Omental fat pad (tissue), 4 donors: Measurements from ENCODE around the gene KPNB1. TPM values are rescaled to one million over a fixed set of nuclear protein-coding genes. Genes with fewer than 3 reads are reported as not detected.

Source experiments
- ATAC-seq: fragments of 150-250 bp; one replicate; pipeline ENCODE4 v1.9.1; 2016; ENCODE audit warnings: mild to moderate bottlenecking, moderate library complexity; ENCODE audit not compliant: low FRiP score
- DNase-seq: peaks from one replicate; pipeline ENCODE4 v3.0.0-alpha.2; 2019; ENCODE audit warnings: low spot score
- total RNA-seq, 4 donors: library from RNA; depleted of rRNA; stranded (reverse); fragments of >200 nt; gene quantifications; one replicate each; pipeline ENCODE4 v1.1.0, GENCODE V29; 2016
- TF ChIP-seq, protein P1 (sequence below), 3 donors: fragments of 450-650 bp; IDR thresholded peaks; one replicate each; pipeline ENCODE4 v1.5.1; 2016 to 2017; ENCODE audit warnings: antibody characterized with exemption in 3 of 3, mild to moderate bottlenecking in 3 of 3, moderate library complexity in 2 of 3

The KPNB1 gene
- total RNA-seq, 4 donors from 2014 or later, result 193 to 335 (median 207) TPM

DNA sequence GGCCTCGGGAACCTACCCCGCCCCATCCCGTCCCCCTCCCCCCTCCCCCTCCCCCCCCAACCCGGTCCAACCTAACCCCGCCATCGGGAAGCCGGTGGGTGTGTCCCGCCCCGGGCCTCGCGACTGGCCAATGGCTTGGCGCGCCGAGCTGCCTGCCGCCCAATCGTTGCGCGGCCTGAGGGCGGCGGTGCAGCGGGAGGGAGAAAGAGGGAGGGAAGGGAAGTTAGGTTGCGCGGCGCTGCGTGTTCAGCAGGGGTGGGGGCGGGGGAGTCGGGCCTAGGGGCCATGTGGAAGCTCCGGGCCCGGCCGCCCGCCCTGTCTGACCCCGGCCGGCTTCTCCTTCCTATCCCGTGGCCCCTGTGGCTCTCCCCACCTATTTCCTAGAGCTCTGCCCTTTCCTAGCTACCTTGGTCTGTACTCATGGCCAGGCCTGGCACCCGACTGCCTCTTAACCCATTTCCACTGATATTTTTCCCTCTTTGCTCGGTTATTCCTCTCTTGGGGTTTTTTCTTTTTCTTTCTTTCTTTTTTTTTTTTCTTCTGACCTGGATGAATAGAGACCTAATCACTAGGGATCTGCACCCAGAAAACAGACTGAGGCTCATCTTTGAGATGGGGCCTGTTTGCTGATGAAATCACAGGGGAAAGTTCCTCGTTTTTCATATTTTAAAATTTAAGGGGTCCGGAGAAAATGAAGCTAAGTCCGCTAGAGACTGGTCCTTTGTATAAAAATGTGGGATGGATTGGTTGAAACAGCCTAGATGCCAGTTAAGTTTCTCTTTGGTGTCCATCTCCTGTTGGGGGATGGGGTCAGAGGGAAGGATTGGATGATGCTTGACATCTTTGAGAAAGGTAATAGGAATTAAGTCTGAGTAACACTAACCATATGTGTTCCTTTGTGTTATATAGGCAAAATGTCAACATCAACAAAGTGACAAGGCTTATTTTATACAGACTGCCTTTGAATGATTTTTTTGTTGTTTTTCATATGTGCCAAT, 1.1 kb downstream of the KPNB1 start:
- ATAC-seq (peak; percentile 79), DNase-seq (peak; percentile 70)
- TF ChIP-seq, protein P1, sequence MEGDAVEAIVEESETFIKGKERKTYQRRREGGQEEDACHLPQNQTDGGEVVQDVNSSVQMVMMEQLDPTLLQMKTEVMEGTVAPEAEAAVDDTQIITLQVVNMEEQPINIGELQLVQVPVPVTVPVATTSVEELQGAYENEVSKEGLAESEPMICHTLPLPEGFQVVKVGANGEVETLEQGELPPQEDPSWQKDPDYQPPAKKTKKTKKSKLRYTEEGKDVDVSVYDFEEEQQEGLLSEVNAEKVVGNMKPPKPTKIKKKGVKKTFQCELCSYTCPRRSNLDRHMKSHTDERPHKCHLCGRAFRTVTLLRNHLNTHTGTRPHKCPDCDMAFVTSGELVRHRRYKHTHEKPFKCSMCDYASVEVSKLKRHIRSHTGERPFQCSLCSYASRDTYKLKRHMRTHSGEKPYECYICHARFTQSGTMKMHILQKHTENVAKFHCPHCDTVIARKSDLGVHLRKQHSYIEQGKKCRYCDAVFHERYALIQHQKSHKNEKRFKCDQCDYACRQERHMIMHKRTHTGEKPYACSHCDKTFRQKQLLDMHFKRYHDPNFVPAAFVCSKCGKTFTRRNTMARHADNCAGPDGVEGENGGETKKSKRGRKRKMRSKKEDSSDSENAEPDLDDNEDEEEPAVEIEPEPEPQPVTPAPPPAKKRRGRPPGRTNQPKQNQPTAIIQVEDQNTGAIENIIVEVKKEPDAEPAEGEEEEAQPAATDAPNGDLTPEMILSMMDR (IDR thresholded peaks at IDR 0.05), result no peak

DNA sequence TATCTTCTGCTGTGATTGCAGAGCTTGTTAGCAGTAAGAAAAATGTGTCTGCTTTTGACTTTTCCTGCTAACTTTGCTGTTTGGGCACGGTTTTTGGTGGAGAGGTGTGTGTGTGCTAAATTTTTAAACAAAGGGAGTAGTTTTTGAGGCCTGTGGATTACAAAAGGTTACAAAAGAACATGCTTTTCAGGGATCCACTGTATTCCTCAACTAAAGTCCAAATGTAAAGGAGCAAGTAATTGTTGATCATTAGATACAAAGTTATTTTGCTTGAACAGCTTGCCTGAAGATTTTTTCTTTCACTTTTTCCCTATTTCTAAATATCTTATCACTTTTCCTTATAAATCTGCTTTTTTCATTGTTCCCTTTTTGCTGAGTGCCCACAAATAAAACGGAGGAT, 2.0 kb downstream of the KPNB1 start:
- DNase-seq (no peak), ATAC-seq (no peak)
- TF ChIP-seq, protein P1 (IDR thresholded peaks at IDR 0.05), result no peak

DNA sequence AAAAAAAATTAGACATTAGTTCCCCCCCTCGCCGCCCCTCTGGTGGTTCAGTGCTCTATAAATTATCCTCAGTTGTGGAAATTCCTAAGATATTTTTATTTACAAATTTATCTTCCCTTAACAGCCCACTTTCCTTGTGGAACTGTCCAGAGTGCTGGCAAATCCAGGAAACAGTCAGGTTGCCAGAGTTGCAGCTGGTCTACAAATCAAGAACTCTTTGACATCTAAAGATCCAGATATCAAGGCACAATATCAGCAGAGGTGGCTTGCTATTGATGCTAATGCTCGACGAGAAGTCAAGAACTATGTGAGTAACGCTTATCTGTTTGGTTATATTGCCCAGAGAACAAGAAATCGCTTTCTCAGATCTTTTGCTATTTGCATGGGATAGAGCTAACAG, 2.9 kb downstream of the KPNB1 start:
- TF ChIP-seq, protein P1 (IDR thresholded peaks at IDR 0.05), result no peak
- no peak for ATAC-seq

DNA sequence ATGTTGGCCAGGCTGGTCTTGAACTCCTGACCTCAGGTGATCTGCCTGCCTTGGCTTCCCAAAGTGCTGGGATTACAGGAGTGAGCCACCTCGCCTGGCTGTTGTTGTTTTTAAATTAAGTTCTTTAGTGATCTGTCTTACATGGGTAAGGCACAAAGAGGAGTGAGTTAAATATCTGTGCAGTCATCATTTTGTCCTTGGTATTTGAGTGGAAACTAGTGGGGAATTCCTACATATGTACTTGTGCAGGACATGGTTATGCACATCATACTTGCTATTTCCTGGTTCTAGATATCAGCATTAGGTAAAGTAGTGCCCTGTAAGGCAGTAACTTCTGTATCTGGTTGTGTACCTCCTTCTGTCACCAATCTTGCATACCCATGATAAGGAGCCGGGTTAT, 3.7 kb downstream of the KPNB1 start:
- TF ChIP-seq, protein P1 (IDR thresholded peaks at IDR 0.05), result no peak
- no peak for DNase-seq
- no peak for ATAC-seq

More for the DNA sequence above, 2.9 kb downstream of the KPNB1 start:
- no peak for DNase-seq

DNA sequence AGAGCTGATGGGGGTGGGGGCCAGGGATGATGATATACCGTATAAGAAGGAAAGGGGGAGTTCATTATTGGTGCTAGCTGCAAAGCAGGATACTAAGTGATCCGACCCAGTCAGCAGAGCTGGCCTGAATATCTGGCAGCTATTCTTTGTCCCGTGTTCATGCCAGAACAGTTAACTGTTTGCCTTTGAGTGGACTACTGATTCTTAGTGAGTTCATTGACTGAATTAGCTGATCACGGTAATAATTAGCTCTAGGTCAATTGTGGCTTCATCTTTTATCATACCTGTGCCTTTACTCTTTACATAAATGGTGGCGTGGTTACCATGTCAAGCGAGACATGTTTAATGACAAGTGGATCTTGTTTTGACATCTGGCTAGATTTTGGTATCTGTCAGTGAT, 5.3 kb downstream of the KPNB1 start:
- no peak for DNase-seq
- ATAC-seq, result no peak
- TF ChIP-seq, protein P1 (IDR thresholded peaks at IDR 0.05), result no peak

DNA sequence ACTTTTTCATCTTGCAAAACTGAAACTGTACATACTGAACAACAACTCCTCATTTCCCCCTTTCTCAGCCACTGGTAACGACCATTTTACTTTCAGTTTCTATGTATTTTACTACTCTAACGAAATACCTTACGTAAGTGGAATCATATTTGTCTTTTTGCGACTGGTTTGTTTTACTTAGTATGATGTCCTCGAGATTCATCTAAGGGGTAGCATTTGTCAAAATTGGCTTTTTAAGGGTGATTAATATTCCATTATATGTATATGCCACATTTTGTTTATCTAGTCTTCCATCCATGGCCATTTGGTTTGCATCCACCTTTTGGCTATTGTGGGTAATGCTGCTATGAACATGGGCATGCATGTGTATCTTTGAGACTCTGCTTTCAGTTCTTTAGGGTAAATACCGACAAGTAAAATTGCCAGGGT, 10.4 kb downstream of the KPNB1 start:
- DNase-seq, result no peak
- ATAC-seq, result no peak
- TF ChIP-seq, protein P1 (IDR thresholded peaks at IDR 0.05), result no peak
